Left renal pelvis (tissue), 4 donors: Measurements from ENCODE around the gene WNT3. TPM values are rescaled to one million over a fixed set of nuclear protein-coding genes. Genes with fewer than 3 reads are reported as not detected.

ENCODE experiments used
- DNase-seq, 4 donors: peaks; one replicate each; pipeline ENCODE4 v3.0.0-alpha.2; 2013; ENCODE audit warnings: low read depth in 4 of 4, low spot score in 3 of 4
- polyA plus RNA-seq, 4 donors: library from polyadenylated mRNA; unstranded; fragments of 120-200 nt; gene quantifications; one replicate each; pipeline ENCODE4 v1.2.1, GENCODE V29; 2013; ENCODE audit not compliant: insufficient read length in 4 of 4

Gene WNT3
- polyA plus RNA-seq, 4 donors = 1.7 to 2.4 (median 2.0) TPM

DNA sequence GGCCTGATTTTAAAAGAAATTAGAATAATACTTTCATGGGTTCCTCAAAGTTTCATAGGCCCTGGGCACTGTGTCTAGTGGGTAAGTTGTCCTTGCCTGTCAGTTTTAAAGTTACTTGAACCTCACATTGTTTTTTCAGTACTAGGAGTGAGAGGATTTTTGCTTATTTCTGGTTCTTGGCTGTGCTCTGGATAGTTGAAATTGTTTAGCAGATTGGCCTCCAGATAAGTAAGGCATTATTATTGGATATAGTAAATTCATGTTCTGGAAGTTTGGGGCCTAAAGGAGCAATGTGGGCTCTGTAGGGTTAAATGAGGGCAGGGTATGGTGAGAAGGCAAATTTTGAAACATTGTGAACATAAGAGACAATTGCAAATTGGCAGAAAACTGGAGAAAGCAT is 78.5 kb downstream of the WNT3 start:
- no peak for DNase-seq

DNA sequence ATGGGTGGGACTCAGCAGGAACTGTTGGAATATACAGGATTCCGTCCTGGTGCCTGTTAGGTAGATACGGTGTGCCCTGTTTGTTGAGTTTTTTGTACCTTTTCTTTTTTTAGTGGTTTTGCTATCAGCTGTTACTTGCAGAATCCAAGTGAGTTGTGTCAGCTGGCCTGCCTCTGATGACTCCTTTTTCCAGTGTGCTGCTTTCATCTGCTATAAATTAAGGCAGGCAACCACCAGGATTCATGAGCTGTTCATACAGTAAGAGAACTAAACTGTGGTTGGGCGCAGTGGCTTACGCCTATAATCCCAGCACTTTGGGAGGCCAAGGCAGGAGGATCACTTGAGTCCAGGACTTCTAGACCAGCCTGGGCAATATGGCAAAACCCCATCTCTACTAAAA is 79.9 kb downstream of the WNT3 start:
- no peak for DNase-seq

DNA sequence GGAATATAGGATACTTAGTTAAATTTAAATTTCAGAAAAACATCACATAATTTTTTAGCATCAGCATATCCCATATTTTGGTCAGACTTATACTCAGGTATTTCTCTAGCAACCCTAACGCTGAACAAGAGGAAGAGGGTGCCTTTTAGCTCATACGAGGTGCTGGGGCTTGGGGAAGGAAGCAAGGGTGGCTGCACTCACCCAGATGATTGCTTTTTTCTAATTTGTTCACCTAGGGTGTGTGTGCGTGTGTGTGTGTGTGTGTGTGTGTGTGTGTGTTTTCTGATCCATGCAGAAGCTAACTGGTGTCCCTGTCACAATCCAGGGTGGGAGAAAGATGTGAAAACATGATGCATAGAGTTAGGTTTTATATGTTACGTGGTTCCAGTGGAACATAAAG is 81.2 kb downstream of the WNT3 start:
- no peak for DNase-seq

DNA sequence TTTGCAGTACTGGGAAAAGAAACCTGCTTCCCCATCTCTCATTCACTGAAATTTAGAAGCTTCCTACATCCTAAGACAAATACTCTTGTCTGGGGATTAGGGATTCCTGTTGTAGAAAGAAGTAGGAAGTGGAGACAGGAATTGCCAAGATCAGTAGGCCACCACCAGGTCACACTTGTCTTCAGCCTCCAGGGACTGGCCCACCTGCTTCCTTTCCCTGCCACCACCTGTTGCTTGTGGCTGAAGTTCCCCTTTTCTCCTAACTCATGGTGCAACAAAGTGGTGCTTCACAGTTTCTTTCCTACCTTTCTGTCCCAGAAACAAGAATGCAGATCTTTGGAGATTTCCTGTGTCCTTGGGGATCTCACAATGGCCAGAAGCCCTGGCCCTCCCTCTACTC is 82.4 kb downstream of the WNT3 start:
- no peak for DNase-seq

DNA sequence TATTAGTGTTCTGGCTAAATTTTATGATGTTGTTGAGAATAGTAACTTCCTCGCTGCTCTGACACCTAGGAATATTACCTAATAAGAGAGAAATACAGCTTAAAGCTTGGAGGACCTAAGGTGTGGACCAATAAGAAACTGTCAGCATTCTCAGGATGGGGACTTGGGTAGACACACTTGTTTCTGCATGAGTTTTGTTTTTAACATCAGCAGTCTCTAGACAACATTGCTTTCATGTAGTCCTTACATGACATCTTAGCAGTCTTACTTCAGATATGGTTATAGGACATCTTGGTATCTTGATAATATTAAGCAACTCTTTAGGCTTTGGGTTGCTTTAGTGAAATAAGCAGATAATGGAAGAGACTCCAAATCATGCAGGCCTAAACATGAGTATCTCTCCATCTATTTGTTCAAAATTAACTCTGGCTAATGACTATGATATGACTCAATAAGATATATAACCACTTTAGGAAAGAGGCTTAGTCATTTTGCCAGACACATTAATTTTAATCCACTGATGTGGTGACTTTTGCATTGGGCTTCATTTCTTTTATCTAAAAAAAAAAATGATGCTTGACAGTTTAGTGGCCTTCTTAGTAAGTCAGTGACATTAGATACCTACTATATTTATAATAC is 84.5 kb downstream of the WNT3 start:
- no peak for DNase-seq

DNA sequence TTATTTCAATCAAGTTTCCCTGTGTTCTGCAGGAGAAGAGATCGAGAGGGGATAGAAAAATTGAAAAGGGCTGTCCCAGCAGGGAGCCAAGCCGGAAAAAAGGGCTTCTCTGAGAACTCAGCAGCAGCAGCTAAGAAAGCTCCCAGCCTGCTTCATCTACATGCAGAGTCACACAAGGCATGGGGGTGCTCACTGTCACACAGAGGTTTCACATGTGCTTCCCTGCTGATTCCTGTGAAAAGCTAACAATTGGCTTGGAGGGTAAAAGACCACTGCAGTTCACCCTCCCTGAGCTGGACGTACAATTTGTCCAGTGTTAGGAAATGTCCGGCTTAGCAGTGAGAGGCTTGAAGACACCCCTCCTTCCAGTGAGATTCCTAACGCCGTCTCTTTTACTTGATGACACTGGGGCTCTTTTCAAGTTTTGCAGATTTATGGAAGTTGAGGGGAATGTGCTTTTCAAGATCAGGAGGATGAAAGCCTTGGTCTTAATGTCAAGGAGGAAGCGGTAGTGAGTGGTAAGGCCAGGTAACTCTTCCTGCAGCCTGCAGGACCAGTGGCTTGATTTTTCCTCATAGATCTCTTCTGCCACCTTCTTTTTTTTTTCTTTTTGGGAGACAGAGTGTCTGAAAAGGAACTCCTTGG is 85.6 kb downstream of the WNT3 start:
- DNase-seq = no peak

DNA sequence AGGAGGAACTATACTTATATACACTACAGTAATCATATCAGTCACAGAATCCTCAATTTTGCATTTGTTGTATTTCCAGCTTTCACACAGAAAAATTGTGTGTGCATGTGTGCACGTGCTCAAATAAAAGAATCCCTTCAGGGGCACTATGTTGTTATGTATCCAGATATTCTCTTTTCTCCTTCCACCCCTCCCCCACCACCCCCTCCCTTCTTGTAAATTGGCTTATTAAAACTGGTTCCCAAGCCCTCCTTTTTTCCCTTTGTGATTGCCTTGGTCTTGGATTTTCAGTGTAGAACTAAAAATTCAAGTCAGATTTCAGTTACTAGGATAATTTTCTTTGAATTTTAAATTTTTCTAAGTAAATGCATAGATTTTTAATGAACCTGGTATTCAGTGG is 86.3 kb downstream of the WNT3 start:
- DNase-seq = no peak

DNA sequence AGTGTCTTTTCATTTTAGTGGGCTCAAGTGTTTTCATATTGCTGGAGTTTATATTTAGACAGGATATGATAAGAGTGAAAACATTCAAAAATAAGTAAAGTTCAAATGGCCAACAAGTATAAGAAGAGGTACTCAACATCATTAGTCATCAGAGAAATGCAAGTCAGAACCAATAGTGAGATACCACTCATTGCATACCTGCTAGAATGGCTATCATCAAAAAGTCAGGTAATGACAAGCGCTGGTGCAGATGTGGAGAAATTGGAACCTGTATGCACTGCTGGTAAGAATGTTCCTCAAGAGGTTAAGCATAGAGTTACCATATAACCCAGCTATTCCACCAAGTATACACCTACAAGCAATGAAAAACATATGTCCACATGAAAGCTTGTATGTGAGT is 87.8 kb downstream of the WNT3 start:
- DNase-seq = no peak

DNA sequence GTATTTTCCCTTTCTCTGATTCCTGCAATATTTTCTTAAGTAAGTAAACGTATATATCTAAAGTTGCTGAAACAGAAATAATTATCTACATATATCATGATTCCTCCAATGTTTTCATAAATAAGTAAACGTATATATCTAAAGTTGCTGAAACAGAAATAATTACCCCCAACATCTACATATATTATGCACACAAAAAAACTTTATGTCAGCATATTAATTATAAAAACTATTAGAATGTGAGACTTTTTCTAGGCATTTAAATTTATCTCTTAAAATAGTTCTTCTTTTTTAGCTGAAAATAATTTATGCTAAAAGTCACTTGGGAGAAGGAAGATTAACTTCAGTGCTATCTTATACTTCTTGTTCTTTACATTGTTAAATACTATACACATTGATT is 88.5 kb downstream of the WNT3 start:
- DNase-seq = no peak

DNA sequence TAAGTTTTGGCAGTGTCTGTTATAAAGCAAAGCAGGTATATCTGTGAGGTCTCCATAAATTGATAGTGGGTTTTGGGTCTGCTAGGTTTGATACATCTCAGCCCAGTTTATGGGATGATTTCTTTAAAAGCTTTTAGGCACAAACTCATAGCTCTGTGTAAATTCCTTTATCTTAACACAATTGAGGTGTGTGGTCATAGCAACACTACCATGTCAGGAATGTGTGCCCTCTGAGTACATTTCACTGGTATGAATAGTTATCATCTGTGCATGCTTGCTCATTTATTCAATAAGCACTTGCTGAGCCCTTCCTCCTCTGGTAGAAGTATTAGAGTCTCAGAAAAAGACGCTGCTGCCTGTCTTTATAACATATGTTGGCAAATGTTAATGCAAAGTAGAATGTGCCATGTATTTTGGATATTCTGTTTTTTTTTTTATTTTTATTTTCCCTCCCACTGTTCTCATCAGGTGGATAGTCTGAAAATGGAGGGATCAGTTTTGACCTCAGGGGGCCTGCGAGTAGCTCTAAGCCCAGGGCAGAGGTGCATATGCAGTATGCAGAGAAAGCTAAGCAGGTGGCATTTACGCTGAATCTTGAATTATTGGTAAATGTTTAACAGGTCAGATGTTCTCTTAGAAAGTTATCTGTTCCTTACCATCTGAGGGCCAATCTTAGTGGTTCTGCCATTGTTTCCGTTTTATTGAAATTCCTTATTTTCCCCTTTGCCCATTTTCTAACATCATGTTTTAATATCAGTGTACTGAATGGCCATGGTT is 90.7 kb downstream of the WNT3 start:
- DNase-seq = no peak

DNA sequence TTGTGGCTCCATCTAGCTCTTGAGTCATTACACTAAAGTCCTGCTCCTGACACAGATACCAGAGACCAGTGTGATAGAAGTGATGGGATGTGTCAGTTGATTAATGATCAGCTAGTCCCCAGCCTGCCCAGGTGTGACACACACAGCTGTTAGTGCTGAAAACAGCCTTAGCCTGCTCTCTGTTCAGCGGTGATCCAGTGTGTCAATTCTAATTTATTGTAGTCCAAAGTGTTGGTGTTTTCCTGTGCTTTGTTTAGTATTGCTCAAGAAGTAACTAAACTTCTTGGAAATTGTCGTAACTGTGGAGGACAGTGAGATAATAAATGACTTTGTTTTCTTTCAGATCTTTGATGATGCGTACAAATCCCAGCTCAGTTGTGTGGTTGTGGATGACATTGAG is 92.3 kb downstream of the WNT3 start:
- DNase-seq = no peak

DNA sequence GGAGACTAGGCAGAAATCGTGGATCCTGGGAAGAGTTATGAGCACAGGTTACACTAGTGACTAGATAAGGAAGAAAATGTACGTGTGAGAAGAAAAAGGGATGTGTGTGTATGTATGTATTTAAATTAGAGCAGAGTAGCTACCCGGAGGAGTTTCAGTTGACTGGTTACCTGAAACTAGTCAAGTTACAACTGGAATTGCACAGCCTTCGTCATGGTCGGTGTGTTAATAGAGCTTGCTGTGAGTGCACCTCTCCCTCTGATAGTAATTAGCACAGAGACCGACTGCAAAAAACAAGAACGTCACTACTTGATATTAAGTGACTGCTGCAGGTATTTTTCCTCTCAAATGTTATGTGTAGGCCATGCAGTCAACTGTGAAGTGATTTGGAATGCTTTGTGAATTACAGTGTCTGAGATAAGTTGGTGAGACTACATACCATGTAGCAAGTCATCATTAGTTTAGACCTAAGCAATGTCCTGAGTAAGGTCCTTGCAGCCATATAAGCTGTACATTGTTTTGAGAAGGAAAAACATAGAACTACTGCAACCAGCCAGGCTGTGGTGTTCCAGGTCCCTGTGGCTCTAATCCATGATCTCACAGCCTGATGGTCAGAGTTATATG is 95.7 kb downstream of the WNT3 start:
- peak in 1 of 4 donors; percentile 22 for DNase-seq

DNA sequence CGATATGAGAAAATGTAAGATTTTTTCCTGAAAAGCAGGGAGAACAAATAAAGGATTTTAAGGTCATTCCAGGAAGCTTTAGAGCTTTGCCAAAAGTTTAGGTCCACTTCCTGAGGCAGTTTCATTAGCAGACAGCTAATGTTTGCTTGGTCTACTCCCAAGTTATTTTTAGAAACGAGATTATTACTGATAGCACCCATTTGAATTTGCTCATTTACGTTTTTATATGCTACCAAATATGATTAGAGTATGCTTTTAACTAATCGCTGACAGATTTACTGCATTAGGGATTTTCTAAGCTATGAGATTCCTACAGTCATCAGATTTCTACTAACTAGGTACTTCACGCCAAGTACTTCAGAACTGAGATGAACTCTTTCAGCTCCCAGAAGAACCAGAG is 98.1 kb downstream of the WNT3 start:
- no peak for DNase-seq

DNA sequence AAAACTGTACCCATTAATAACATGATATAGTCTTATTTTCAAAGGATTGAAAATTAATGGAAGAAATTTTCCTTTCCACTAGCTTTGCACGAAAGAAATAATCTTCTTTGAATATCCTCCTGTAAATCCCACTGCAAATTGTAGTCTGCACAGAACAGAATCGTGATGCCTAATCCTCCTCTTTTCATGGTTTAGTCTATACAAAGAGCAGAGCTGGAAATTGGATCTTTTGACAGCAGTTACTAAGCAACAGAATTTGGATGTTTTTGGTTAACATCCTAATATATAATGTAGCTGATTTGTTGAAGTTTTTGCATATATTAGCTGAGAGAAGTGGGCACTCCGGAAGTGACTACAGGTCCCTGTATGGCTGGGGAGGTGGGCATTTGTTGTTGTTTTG is 98.6 kb downstream of the WNT3 start:
- DNase-seq = no peak

DNA sequence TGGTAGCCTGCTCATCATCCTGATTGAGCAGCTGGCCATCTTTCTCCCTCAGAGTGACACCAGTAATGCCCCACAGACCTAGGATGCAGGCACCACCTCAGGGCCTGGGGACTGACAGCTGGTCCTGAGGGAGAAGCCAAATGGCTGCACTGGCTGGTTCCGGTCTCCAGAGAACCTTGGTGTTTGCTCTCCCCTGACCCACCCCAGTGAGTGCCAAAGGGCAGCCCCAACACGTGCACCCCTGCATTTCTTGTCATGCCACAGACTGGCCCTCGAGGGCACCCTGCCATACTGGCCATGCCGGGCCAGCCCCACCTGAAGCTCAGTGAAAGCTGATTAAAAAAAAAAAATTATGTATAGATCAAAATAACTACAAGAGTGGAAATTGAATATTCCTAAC is 100.5 kb downstream of the WNT3 start:
- no peak for DNase-seq

Other genes with a start within 250 kb of the WNT3 start
- 10 to 100 TPM; 19.1 to 54.7 (median 29.6) TPM for gene ARL17A, start 239.0 kb downstream of the WNT3 start, polyA plus RNA-seq
- 10 to 100 TPM; 35.2 to 37.7 (median 35.6) TPM for gene NSF, start 228.0 kb downstream of the WNT3 start, polyA plus RNA-seq
- gene WNT9B, start 32.9 kb upstream of the WNT3 start, polyA plus RNA-seq = 10 to 100 TPM in 2 of 4 donors, 1 to 10 TPM in 1, under 1 TPM in 1; 0.16 to 14.9 (median 9.8) TPM
- 10 to 100 TPM; 43.3 to 59.4 (median 55.2) TPM for gene GOSR2, start 104.5 kb upstream of the WNT3 start, polyA plus RNA-seq
- gene RPRML, start 160.6 kb upstream of the WNT3 start, polyA plus RNA-seq = not detected